KG1 (cell line): ENCODE measurements around the gene CDH23.

Experiments
- DNase-seq: peaks from one replicate; lab custom pipeline; 2025; lab: John Stamatoyannopoulos, UW

Gene CDH23

DNA sequence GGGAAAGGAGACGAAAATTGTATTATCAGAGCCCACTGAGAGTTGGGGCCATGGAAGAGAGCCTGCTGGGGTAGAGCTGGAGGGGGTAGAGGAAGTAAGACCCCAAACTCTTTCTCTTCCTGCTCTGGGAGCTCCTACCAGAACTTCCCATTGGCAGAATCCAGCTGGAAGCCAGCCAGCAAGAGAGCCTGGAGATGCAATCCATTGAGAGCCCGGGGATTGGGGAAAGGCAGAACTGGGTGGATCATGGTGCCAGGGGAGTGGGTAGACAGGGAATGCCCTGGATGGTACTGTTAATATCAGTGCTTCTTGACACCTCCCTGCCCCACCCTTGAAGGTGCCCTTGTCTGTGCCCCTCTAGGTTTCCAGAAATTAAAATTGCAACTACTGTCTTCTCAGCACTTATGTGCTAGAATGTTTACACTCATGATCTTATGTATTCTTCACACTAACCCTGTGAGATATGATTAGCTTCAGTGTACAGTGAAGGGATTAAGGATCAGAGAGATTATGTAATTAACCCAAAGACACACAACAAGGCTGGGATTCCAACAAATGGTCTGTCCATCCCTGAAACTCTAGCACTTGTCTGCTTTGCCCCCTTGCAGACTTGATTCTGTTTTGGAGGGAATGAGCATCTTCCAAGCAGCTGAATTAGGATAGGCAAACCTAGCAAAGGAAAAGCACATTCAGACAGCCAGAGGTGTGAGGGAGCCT, 168.7 kb downstream of the CDH23 start:
- DNase-seq = no peak

DNA sequence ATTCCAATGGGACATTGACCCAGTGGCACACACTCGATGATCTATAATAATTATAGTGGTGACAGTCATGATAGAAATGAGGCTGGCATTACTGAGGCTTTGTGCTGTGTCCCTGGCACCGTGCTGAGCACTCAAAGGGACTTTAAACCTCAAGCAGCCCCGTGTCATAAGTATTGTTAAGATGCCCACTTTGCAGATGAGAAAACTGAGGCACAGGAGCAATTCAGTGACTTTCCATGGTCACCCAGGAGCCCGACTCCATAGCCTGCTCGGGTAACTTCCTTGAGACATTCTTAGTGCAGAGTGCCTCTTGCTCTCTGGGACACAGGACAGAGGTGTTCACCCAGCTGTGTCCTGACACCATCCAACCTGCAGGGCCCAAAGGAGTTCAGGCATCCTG, 170.3 kb downstream of the CDH23 start:
- no peak for DNase-seq

DNA sequence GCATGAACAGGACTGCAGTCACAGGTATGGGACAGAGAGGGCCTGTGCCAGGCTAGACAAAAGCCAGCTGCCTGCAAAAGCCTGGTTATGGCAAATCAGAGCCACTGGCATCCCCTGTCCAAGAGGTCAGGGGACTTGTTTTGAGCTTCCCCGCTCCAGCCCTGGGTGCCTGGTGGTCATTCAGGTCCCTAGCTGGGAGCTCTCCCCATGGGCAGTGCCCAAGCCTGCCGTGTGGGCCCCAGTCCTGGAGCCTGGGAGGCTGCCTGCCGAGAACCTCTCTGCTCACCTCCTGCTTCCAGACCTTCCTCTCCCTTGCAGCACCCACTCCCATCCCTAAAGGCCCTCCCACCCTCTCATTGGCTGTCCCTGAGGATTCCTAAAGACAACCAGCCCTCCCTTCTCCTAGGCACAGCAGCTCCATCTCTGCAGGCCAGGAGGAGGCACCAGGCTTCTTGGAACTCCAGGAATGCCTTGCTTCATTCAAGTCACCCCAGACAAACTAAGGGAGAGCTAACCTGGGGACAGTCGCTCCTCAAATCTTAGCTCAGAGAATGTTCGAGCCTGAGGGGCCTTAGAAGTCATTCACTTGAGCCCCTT, 172.3 kb downstream of the CDH23 start:
- no peak for DNase-seq

DNA sequence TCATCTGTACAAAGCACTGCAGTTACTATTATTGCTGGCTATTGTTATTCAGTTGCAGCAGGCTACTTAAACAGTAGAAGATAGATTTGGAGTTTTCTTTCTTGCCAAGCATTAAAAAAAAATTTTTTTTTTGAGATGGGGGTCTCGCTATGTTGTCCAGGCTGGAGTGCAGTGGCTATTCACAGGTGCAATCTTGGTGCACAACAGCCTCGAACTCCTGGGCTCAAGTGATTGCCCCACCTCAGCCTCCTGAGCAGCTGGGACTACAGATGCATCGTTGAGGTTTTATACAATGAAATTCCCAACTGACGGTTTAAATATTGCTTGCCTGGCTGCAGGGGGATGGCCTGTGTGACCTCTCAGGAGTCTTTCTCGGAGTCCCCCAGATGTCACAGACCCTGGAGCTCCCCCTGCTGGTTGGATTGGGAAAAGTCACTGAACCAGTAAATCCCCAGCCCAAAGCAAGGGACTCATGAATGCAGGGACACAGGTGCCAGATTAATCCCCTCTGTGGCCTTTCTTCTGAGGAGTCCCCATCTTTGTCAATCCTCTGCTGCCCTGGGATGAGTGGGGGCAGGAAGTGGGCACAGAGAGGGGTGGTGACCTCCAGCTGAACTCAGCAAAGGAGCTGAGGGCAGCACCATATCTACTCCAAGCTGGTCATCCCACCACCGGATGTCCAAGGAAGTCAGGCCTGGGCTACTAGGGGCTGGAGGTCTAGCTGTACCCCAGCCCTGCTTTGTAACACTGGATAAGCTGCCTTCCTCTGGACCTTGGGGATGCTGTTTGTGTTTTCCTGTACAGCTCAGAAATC, 173.3 kb downstream of the CDH23 start:
- DNase-seq = peak; percentile 36

DNA sequence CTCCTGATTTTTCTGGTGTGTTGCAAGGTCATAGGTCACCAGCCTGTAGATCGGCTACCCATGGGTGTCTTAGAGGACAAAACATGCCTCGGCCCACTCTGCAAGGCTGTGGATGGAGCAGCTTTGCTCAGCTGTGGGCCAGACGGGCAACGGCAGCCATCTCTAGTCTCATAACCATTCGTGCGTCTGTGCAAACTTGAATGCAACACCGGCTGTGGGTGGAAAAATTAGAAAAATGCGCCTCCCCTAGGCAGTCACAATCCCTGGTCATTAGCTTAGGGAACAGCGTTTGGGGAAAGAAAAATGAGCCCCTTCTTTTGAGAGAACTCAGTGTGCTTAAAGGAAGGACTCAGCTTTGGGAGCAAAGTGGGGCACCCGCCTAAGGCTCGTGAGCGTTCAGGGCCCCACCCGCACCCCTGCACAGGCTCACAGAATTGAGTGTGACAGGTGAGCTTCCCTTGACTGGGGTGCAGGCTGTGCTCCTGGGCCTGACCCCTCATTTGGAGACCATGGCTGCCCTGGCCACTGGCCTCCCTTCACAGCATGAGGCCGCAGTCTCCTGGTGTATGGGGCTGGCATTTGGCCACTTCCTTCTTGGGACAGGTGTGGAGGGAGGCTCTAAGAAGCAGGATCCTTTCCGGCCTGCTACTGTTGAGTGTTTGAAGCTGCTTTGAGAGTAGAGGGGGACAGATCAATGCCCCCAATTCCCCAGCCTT, 174.9 kb downstream of the CDH23 start:
- no peak for DNase-seq

DNA sequence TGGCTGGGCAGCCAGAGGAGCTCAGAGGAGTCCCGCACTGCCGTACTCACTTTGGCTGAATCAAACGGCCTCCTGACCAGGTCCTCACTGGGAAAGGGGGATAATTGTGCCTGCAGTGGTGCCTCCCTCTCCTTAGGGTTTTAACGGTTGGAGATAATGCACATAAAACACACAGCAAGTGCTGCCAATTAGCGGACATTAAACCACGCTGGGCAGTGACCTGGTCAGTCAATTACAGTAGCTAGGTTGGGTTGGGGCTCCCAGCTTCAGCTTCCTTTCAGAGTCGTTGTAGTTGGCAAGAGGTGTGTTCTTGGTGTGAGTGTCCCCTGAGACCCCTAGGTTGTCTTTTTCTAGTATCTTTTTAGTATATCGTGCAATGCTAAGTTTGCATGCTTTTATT, 176.2 kb downstream of the CDH23 start:
- no peak for DNase-seq

DNA sequence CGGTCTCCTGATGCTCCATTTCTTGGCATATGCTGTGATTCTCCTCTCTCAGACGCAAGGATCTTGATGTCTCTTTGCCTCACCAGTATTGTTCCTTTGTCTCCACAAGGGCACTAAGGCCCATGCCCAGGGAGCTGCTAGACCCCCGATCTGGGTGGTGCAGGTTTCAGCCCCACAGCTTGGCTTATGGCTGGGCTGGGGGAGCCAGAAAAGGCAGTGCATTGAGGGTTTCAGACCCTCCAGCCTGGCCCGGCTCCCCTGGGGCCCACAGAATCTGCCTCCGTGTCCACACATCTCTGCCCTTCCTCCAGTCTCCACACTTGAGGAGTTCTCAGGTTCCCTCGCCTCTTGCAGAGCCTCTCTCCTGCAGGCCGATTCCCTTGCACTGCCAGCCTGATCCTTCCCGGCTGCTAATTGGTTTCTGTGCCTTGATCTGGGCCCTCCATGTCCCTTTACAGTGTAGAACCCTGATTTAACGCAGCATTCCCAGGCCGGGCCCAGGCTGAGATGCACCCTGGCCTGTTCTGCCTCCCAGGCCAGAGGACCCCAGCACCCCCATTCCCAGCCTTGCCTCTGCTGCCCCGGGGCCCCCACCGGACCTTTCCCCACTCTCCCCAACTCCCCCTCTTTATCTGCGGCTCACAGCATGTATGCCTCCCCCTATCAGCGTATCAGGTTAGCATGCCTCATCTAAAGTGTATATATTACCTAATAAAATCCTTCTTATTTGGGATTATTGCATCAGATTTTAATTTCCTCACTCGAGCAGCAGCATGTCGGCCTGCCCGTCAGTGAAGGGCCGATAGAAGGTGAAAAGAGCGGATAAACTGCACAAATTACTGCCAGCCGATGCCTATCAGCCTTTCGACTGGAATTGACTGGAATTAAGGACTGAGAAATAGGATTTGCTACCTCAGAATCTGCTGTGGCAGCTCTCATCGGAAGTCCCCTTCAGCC, 177.1 kb downstream of the CDH23 start:
- no peak for DNase-seq

DNA sequence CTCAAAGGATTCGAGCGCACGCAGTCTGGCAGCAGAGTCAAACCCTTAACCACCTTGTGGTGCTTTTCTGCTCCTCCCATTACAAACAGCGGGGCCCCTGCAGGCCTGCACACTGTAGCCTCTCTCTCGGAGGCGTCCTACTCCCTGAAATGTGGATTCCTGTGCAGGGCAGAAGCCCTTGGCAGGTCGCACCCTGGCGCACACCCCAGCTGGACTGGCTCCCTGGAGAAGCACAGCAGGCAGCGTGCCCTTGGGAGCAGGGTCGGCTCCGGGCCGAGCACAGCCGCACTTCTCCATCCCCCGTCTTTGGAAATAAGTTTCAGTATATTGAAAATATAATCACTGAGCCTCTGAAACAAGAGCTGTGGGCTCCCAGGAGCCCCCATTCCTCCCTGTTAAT, 178.7 kb downstream of the CDH23 start:
- no peak for DNase-seq

DNA sequence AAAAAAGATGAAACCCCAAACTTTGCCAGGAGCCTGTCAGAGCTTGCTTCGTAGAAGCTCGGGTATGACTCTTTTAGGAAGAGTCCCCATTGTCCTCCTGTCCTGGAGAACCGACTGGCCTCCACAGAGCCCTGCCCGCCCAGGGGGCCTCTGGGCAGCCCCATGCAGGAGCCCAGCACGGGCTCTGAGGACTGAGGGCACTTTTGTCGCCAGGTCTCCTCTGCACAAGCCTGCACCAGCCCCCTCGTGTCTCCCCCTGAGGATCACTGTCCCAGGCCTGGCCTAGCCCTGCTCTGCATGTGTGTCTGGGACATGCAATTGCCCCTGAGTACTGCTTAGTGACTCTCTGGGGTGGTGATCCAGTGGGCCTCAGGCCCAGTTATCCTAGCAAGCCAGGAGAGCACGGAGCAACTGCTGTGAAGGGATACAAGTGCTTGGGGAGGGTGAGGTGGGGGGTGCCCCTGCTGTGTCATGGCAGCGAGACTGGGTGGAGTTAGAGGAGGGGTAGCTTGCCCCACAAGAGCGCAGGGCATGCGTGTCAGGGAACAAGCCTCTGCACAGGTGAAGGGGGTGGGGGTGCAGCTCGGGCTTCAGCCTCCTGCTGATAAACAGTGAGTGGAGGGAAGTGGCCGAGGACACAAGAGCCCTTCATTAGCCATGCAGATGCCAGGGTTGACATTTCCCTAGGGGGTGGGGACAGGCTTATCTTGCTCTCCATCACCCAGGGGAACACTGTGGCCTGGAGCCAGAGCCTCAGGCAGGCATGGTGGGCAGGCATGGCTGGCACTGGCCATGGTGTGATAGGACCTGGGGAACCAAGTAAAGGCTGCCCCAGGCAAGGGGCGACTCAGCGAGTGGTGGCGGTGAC, 179.4 kb downstream of the CDH23 start:
- DNase-seq = no peak

DNA sequence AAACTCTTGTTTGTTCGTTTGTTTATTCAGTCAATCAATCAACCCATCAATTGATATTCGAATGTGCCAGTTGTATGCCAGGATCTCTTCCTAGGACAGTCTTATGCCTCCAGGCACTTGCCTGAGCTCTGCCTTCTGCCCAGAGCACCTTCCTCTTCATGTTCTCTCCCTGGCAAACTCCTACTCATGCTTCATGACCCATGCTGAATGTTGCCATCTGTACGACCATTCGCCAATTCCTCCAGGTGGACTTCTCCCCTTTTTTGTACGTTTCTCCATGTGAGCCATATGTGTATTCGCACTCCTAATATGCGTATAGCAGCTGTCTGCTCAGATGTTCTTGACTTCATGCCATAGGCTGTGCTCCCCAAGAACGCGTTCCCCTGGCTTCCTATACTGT, 180.1 kb downstream of the CDH23 start:
- DNase-seq = no peak

DNA sequence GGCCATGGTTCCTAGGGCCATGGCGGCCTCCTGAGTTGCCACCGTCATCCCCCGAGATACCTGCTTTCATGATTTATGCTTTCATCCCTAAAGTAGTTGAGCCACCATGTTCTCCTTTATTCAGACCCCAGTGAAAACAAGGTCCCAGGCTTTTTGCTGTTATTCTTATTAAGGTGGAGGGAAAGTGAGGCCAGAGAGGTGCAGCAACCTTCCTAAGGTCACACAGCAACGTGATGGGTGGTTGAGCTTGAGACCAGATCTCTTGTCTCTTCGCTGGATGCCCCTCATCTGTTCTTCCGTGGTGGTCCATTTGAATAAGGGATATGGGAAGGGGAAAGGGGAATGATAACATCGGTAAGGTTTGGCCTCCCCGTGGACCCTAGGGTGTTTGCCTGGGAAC, 180.6 kb downstream of the CDH23 start:
- DNase-seq = no peak

DNA sequence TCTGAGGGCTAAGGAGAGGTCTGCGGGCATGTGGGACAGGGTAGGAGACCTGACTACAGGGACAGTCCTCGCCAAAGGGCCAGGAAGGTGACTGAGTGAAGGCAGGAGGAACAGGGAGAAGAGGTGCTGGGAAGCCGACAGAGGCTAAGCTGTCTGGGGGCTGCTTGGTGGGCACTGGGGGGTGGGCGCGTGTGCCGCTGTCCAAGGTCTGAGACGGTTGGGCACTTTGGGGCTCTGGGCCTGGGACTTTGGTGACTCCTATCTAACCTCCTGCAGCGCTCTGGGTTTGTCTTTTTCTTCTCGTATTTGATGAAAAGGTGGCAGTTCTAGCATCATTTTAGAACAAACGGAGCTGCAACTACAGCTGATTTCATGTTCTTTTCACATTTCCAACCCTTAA, 181.3 kb downstream of the CDH23 start:
- DNase-seq = no peak

DNA sequence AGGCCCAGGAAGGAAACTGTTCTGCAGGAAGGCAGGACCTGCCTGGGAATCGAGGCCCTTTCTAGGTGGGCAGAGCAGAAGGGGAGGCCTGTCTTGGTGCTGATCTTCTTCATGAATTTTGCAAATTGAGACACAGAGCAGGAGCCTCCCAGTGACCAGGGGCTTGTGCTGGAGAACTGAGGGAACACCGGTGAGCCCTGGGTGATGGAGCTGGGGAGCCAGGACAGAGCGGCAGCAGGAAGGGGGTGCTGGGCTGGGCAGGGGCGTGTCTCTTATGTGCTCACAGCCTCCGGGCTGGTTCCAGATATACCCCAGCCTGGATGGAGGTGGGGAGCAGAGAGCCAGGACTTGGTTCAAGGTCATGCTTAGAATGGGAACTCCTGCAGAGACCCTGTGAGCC, 182.9 kb downstream of the CDH23 start:
- no peak for DNase-seq

DNA sequence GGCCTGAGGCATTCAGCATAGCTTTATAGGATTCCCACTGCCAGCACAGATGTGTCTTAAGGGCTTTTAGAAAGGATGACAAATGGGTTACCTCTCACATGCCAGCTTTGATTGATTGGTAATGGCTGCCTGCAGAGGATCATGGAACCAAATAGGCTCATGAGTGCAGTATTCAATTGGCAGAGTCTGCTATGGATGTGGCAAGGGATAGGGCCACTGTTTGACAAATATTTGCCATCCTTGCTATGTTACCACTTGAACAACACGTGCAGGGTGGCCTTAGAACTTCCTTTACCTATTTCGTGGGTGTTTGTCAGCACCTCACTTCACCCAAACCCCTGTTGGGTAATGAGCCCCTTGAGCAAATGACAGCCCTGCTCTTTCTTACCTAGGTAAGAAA, 183.7 kb downstream of the CDH23 start:
- no peak for DNase-seq

DNA sequence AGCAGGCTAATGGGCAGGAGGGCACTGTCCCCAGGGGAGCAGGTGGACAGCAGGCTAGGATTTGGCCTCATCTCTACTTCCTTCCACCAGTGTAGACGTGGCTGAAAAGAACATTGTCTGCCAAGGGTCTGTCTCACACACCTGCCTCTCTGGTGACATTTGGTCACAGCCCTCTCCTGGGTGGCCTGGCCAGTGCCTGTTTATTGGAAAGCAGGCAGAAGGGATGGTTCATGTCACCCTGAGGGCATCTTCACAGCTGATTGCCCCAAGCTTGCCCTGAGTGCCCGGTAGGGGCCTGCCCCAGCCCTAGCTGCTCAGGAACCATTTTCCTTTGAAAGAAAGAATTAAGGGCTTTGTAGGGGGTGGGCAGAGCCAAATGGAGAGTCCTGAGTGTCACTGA, 184.2 kb downstream of the CDH23 start:
- no peak for DNase-seq

DNA sequence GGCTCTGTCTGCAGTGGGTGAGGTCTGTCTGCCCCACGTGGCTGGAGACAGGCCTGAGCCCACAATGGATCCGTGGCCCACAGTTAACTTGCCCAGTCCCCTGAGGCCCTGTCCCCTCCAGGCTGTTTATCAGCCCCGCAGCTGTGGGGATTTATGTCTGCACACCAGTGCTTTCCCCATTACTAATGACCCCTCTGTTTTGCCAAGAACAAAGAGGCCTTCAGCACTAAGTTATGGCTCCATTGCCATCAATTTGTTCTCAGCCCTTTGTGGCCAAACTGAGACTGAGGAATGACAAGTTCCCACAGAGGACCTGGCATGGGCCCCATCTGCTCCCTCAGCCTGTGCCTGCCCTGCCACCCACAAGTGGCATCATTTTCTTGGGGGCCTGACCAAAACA, 184.7 kb downstream of the CDH23 start:
- no peak for DNase-seq

DNA sequence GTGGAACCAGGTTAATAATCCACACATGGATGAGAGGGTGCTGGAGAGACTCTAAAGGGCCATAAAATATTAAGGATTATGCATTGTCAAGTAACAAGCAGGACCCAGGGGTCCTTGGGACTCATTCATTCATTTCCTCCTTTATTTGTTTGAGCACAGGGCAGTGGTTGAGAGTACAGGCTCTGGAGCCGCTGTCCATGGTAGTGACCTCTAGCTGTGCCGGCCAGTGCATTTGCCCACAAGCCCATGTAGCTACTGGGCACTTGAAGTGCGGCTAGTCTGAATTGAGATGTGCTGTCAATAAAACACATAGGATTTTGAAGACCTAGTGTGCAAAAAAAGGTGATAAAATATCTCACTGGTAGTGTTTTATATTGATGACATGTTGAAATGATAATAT, 185.3 kb downstream of the CDH23 start:
- no peak for DNase-seq

DNA sequence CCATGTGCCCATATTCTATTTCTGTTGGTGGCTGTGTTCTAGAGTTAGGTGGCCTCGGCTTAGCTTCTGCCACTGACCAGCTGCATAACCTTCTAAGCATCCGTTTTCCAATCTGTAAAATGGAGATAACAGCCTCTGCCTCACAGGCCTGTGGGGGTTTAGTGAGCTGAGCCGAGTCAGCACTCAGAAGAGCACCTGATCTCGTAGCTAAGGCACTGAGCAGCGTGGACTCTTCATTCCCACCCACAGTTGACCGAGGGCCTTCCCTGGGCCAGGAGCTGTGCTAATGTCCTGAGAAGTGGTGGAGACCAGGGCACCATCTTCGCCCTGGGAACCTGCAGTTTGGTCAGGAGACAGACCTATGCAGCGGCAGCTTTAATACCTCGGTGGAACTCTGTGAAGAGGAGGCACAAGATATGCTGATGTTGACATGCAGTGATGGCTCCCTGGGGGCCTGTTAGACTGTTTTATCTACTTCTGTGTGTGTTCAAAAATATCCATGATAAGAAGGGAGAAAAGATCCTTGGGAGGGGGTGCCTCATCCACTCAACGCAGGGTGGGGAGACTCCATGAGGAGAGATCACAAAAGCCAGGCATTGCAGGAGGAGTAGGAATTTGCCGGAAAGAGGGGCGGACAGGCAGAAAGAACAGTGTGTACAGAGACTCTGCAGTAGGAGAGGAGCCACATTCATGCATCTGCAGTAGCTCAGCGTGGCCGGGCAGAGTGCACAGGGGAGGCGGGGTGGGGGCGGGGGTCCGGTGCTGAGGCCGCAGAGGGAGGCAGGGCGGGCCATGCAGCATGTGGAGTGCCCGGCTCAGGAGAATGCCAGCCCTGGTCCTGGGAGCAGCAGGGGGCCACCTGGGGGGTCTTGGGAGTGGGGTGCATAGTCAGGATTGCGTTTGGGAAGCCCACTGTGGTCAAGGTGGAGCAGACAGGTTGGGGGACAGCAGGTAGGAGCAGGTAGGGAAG, 186.1 kb downstream of the CDH23 start:
- DNase-seq = no peak

DNA sequence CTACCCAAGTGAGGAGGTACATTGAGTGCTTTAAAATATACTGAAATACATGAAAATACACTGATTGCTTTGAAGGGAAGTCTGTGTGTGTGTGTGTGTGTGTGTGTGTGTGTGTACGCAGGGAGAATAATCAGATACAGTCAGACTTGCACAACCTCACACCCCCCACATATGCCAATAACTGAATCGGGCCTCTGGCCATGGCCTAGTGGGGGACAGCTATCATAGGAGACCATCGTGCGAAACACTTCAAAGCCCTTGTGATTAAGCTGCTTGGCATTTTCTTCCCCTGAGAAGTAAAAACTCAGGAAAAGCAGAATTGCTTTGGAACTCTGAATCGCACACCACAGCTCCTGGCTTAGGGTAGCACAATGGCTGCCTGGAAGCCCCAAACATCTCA, 187.7 kb downstream of the CDH23 start:
- DNase-seq = no peak
